CD14-positive monocyte (primary cell): ENCODE results near the gene UACA. TPM values are rescaled to one million over a fixed set of nuclear protein-coding genes. Genes with fewer than 3 reads are reported as not detected.

Experiments
- DNase-seq, 3 donors: peaks; one replicate each; pipeline ENCODE4 v3.0.0-alpha.2; 2011 to 2022
- H2AFZ ChIP-seq: 2 replicates; pipeline ENCODE4 v1.6.0; 2012; ENCODE audit warnings: mild to moderate bottlenecking, low read depth, low read length, inconsistent platforms; ENCODE audit not compliant: insufficient read depth, poor library complexity, severe bottlenecking
- H3K27ac ChIP-seq, 2 donors: 1 replicate in 1 of 2; 2 replicates in 1 of 2; pipeline ENCODE4 v1.5.1; 2012 to 2013; ENCODE audit warnings: low read length in 2 of 2, control low read depth in 1 of 2, inconsistent platforms in 1 of 2, low read depth in 1 of 2, mild to moderate bottlenecking in 1 of 2
- H3K27me3 ChIP-seq, 2 donors: one replicate each; pipeline versions ENCODE4 v1.6.0 to v1.6.1; 2011 to 2013; ENCODE audit warnings: low read length in 2 of 2; ENCODE audit not compliant: control insufficient read depth in 2 of 2, insufficient read depth in 2 of 2
- H3K36me3 ChIP-seq, 2 donors: replicated peaks in 1 of 2; 1 replicate in 1 of 2; 2 replicates in 1 of 2; pipeline versions ENCODE4 v1.5.1 to v1.6.1; 2012 to 2013; ENCODE audit warnings: low read length in 2 of 2, control low read depth in 1 of 2, inconsistent platforms in 1 of 2, mild to moderate bottlenecking in 1 of 2; ENCODE audit not compliant: insufficient read depth in 2 of 2, control insufficient read depth in 1 of 2
- H3K4me1 ChIP-seq, 2 donors: 1 replicate in 1 of 2; 2 replicates in 1 of 2; pipeline versions ENCODE4 v1.5.1 to v1.6.1; 2012 to 2013; ENCODE audit warnings: low read length in 2 of 2, control low read depth in 1 of 2, inconsistent platforms in 1 of 2, mild to moderate bottlenecking in 1 of 2, moderate library complexity in 1 of 2; ENCODE audit not compliant: insufficient read depth in 2 of 2, control insufficient read depth in 1 of 2
- H3K4me2 ChIP-seq: replicated peaks from 2 replicates; pipeline ENCODE3; 2012; ENCODE audit warnings: low read length, moderate library complexity, mild to moderate bottlenecking; ENCODE audit not compliant: poor library complexity, severe bottlenecking; ENCODE audit errors: extremely low read depth
- H3K4me3 ChIP-seq, 3 experiments: fragments of 200-600 bp in 1 of 3; sonication (generic) in 1 of 3; replicated peaks in 1 of 3; 1 replicate in 2 of 3; 2 replicates in 1 of 3; pipeline ENCODE4 v1.5.1; 2011 to 2013; ENCODE audit warnings: low read length in 3 of 3, mild to moderate bottlenecking in 3 of 3, control low read depth in 2 of 3, low read depth in 2 of 3, inconsistent platforms in 1 of 3, moderate library complexity in 1 of 3
- H3K79me2 ChIP-seq: 2 replicates; pipeline ENCODE4 v1.6.0; 2012; ENCODE audit warnings: mild to moderate bottlenecking, control low read depth, inconsistent platforms, low read length, moderate library complexity; ENCODE audit not compliant: insufficient read depth
- H3K9ac ChIP-seq: 2 replicates; pipeline ENCODE4 v1.6.0; 2017; ENCODE audit warnings: low read length, mild to moderate bottlenecking; ENCODE audit not compliant: insufficient read depth, poor library complexity, severe bottlenecking
- H3K9me3 ChIP-seq, 2 donors: replicated peaks in 1 of 2; 1 replicate in 1 of 2; 2 replicates in 1 of 2; pipeline versions ENCODE4 v1.5.1 to v1.6.1; 2012 to 2013; ENCODE audit warnings: low read length in 2 of 2, control low read depth in 1 of 2; ENCODE audit not compliant: control insufficient read depth in 1 of 2, insufficient read depth in 1 of 2
- H4K20me1 ChIP-seq: 2 replicates; pipeline ENCODE4 v1.6.0; 2012; ENCODE audit warnings: mild to moderate bottlenecking, low read length, control low read depth, moderate library complexity; ENCODE audit not compliant: insufficient read depth
- H3K27ac Mint-ChIP-seq, 7 donors: one replicate each; pipeline ENCODE4 v1.8.0; 2020; ENCODE audit warnings: mild to moderate bottlenecking in 7 of 7, mixed read lengths in 7 of 7, moderate library complexity in 6 of 7, inconsistent platforms in 2 of 7
- H3K27me3 Mint-ChIP-seq, 3 donors: one replicate each; pipeline ENCODE4 v1.8.0; 2021 to 2022; ENCODE audit warnings: low read depth in 3 of 3, mild to moderate bottlenecking in 3 of 3, mixed read lengths in 3 of 3, moderate library complexity in 3 of 3, inconsistent platforms in 1 of 3
- H3K36me3 Mint-ChIP-seq, 2 donors: one replicate each; pipeline ENCODE4 v1.8.0; 2020; ENCODE audit warnings: mixed read lengths in 2 of 2, inconsistent platforms in 1 of 2, mild to moderate bottlenecking in 1 of 2
- H3K4me1 Mint-ChIP-seq: one replicate; pipeline ENCODE4 v1.8.0; 2020; ENCODE audit warnings: mild to moderate bottlenecking, mixed read lengths
- H3K4me3 Mint-ChIP-seq, 2 donors: one replicate each; pipeline ENCODE4 v1.8.0; 2020; ENCODE audit warnings: mild to moderate bottlenecking in 2 of 2, mixed read lengths in 2 of 2, moderate library complexity in 1 of 2
- H3K9me3 Mint-ChIP-seq, 7 donors: one replicate each; pipeline ENCODE4 v1.8.0; 2020 to 2022; ENCODE audit warnings: mixed read lengths in 7 of 7, mild to moderate bottlenecking in 6 of 7, moderate library complexity in 6 of 7, inconsistent platforms in 2 of 7
- WGBS: methylation state at CpG from one replicate; pipeline ENCODE4 v1.1.5; 2013; ENCODE audit warnings: missing lambda C conversion rate; ENCODE audit not compliant: insufficient coverage; 5-methylcytosine and 5-hydroxymethylcytosine counted together
- intact Hi-C, 2 donors: fragments of 100-400 bp; cut with micrococcal nuclease; formaldehyde crosslinking; loops; one replicate each; pipeline versions ENCODE4 v1.15.0 to v1.15.1; 2023
- polyA plus RNA-seq, 3 donors: library from polyadenylated mRNA; depleted of rRNA in 1 of 3; unstranded in 2 of 3; stranded (reverse) in 1 of 3; fragments of 300-500 nt in 2 of 3; fragments of >200 nt in 1 of 3; fragmentation: Illumina TruSeq in 2 of 3; gene quantifications; 1 replicate in 2 of 3; 2 replicates in 1 of 3; pipeline ENCODE4 v1.2.3, GENCODE V29; 2012 to 2021
- TF ChIP-seq, protein P1 (sequence below): fragments of 200-600 bp; IDR thresholded peaks from one replicate; pipeline ENCODE4 v1.8.0; 2022; ENCODE audit warnings: antibody characterized with exemption, mild to moderate bottlenecking

UACA gene
- polyA plus RNA-seq, 3 donors = 1.7 to 3.1 (median 2.4) TPM

DNA sequence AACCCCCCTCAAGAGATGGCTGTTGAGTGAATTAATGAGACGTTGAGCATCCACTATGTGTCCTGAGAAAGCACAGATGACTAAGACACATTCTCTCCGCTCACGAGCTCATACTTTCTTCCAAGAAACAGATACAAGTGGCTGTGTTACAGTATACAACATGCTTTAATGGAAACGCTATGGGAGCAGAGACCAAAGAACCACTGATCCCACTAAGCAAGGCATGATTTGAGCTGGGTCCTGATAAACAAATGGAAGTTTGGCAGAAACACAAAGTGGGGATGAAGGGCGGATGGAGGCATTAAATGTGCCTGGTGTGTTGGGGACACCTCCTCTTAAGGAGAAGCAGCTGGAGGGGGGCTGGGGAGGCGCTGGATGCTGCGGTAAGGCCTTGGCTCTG is 129.4 kb downstream of the UACA start:
- H3K36me3 ChIP-seq = no peaks in the 10 kb centered on the region
- Mint-ChIP-seq H3K36me3 (no peaks in the 10 kb centered on the region), H3K4me1 (peaks cover 35% of the 10 kb centered on the region), H3K27me3 (peaks cover 4 to 6% (median 6%) of the 10 kb centered on the region in 3 donors), H3K27ac (no peak overlapping the region), H3K9me3 (no peaks in the 10 kb centered on the region), H3K4me3 (no peak overlapping the region)
- peaks cover 3 to 9% of the 10 kb centered on the region in 2 donors for H3K4me1 ChIP-seq
- no peak for DNase-seq
- intact Hi-C loops = no loop called here
- TF ChIP-seq, protein P1, sequence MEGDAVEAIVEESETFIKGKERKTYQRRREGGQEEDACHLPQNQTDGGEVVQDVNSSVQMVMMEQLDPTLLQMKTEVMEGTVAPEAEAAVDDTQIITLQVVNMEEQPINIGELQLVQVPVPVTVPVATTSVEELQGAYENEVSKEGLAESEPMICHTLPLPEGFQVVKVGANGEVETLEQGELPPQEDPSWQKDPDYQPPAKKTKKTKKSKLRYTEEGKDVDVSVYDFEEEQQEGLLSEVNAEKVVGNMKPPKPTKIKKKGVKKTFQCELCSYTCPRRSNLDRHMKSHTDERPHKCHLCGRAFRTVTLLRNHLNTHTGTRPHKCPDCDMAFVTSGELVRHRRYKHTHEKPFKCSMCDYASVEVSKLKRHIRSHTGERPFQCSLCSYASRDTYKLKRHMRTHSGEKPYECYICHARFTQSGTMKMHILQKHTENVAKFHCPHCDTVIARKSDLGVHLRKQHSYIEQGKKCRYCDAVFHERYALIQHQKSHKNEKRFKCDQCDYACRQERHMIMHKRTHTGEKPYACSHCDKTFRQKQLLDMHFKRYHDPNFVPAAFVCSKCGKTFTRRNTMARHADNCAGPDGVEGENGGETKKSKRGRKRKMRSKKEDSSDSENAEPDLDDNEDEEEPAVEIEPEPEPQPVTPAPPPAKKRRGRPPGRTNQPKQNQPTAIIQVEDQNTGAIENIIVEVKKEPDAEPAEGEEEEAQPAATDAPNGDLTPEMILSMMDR = no peak
- no peak overlapping the region for H3K9ac ChIP-seq
- H3K4me2 ChIP-seq = no peak overlapping the region
- H3K4me3 ChIP-seq = no peak overlapping the region
- no peaks in the 10 kb centered on the region for H3K79me2 ChIP-seq
- no peak overlapping the region for H3K27ac ChIP-seq
- no peaks in the 10 kb centered on the region for H4K20me1 ChIP-seq
- WGBS = 100% methylated on average over 3 of the region's 7 CpGs
- H3K9me3 ChIP-seq = no peaks in the 10 kb centered on the region
- no peak overlapping the region for H2AFZ ChIP-seq
- no peaks in the 10 kb centered on the region for H3K27me3 ChIP-seq

DNA sequence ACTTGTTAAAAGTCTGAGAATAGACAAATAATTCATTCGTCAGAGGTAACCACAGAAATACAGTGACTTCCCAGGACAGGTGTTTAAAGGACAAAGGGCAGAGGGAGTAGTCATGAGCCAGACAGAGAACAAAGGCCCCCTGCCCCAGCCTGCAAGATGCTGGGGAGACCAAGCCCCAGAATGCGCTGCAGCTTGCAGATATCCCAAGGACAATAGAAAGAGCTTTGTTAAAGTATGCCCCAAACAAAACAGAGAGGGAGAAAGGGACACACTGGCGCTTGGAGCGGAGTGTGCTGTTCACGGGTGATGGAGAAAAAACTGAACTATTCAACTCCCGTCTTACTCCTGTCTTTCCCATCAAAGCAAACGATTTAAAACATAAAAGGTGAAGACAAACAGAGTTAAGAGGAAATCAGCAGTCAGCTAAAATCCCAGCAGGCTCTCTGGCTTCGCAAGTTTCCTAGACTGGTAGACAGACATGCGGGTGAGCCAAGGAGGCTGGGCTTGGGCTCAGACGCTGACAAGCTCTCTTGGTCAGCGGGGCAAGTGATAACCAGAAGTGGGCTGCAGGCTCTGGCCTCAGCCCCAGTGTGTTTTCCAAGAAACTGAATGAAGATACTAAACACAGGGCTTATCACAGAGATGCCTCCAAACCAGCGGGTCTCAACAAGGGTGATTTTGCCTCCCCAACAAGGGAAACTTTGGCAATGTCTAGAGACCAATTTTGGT is 130.1 kb downstream of the UACA start:
- Histone ChIP-seq H3K36me3 (no peaks in the 10 kb centered on the region), H3K9ac (no peak overlapping the region), H3K4me1 (peaks cover 3 to 9% of the 10 kb centered on the region in 2 donors), H3K27me3 (no peaks in the 10 kb centered on the region), H3K9me3 (no peaks in the 10 kb centered on the region), H4K20me1 (no peaks in the 10 kb centered on the region), H3K79me2 (no peaks in the 10 kb centered on the region), H2AFZ (no peak overlapping the region), H3K27ac (no peak overlapping the region), H3K4me2 (no peak overlapping the region), H3K4me3 (no peak overlapping the region)
- intact Hi-C loops = no loop called here
- Mint-ChIP-seq H3K36me3 (no peaks in the 10 kb centered on the region), H3K4me1 (peaks cover 40% of the 10 kb centered on the region), H3K4me3 (no peak overlapping the region), H3K27ac (peak overlapping the region in 2 of 7 donors; percentile 26 to 31), H3K9me3 (no peaks in the 10 kb centered on the region), H3K27me3 (peaks cover 4 to 8% (median 6%) of the 10 kb centered on the region in 3 donors)
- DNase-seq = no peak
- WGBS = 91% methylated on average over 4 of the region's 12 CpGs
- TF ChIP-seq, protein P1 = no peak
